SK-N-SH treated with all-trans-retinoic acid at 6 μM for 48 hours (cell line): Measurements from ENCODE around the gene BRME1.

Source experiments
- CSDC2 ChIP-seq: fragments of 250-450 bp; sonication (Bioruptor Pico); IDR thresholded peaks from 2 replicates; pipeline ENCODE4 v1.5.0; 2020; ENCODE audit warnings: mild to moderate bottlenecking, moderate library complexity
- ESRRG ChIP-seq: fragments of 250-450 bp; sonication (Bioruptor Pico); IDR thresholded peaks from 2 replicates; pipeline ENCODE4 v1.6.1; 2021; ENCODE audit warnings: mild to moderate bottlenecking
- POU6F1 ChIP-seq: fragments of 250-450 bp; sonication (Bioruptor Pico); IDR thresholded peaks from 2 replicates; pipeline ENCODE4 v1.8.0; 2021; ENCODE audit warnings: low read depth, mild to moderate bottlenecking, moderate library complexity, borderline replicate concordance
- PPARA ChIP-seq: fragments of 250-450 bp; sonication (Bioruptor Pico); IDR thresholded peaks from 2 replicates; pipeline ENCODE4 v1.5.0; 2020; ENCODE audit warnings: mild to moderate bottlenecking, borderline replicate concordance
- SNAI2 ChIP-seq: fragments of 250-450 bp; sonication (Bioruptor Pico); IDR thresholded peaks from 2 replicates; pipeline ENCODE4 v1.5.0; 2020; ENCODE audit warnings: mild to moderate bottlenecking, moderate library complexity
- TCF4 ChIP-seq: fragments of 250-450 bp; sonication (Bioruptor Pico); IDR thresholded peaks from 2 replicates; pipeline ENCODE4 v1.8.0; 2021; ENCODE audit warnings: mild to moderate bottlenecking, moderate library complexity, borderline replicate concordance
- ZFP3 ChIP-seq: fragments of 250-450 bp; sonication (Bioruptor Pico); IDR thresholded peaks from 2 replicates; pipeline ENCODE4 v1.5.0; 2020; ENCODE audit warnings: mild to moderate bottlenecking, moderate library complexity
- ZFP30 ChIP-seq: fragments of 450-650 bp; formaldehyde crosslinking; IDR thresholded peaks from 2 replicates; pipeline ENCODE4 v1.5.0; 2022; ENCODE audit warnings: mild to moderate bottlenecking, moderate library complexity
- TF ChIP-seq, protein P1 (sequence below): fragments of 250-450 bp; sonication (Bioruptor Pico); IDR thresholded peaks from 2 replicates; pipeline ENCODE4 v1.8.0; 2020; ENCODE audit warnings: mild to moderate bottlenecking, moderate library complexity, borderline replicate concordance
- TF ChIP-seq, protein P2 (sequence below): fragments of 250-450 bp; sonication (Bioruptor Pico); IDR thresholded peaks from 2 replicates; pipeline ENCODE4 v1.5.1; 2021; ENCODE audit warnings: mild to moderate bottlenecking, moderate library complexity

GRCh38 chr19:13847407-13848339 lies 58.2 kb downstream of the BRME1 start:
- TF ChIP-seq SNAI2 (CRISPR knock-in tag) (0 out of 2 replicates have a peak, but pooled peaks have one; percentile 19), TCF4 (CRISPR knock-in tag) (peak; percentile 60; the same call in 1 of the 2 replicates), POU6F1 (CRISPR knock-in tag) (no peak), CSDC2 (CRISPR knock-in tag) (no peak), ZFP30 (CRISPR knock-in tag) (no peak), ZFP3 (CRISPR knock-in tag) (no peak), PPARA (CRISPR knock-in tag) (no peak), ESRRG (CRISPR knock-in tag) (no peak)
- TF ChIP-seq, protein P1, sequence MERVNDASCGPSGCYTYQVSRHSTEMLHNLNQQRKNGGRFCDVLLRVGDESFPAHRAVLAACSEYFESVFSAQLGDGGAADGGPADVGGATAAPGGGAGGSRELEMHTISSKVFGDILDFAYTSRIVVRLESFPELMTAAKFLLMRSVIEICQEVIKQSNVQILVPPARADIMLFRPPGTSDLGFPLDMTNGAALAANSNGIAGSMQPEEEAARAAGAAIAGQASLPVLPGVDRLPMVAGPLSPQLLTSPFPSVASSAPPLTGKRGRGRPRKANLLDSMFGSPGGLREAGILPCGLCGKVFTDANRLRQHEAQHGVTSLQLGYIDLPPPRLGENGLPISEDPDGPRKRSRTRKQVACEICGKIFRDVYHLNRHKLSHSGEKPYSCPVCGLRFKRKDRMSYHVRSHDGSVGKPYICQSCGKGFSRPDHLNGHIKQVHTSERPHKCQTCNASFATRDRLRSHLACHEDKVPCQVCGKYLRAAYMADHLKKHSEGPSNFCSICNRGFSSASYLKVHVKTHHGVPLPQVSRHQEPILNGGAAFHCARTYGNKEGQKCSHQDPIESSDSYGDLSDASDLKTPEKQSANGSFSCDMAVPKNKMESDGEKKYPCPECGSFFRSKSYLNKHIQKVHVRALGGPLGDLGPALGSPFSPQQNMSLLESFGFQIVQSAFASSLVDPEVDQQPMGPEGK (CRISPR knock-in tag) = no peak; the same call in 1 of the 2 replicates
- TF ChIP-seq, protein P2, sequence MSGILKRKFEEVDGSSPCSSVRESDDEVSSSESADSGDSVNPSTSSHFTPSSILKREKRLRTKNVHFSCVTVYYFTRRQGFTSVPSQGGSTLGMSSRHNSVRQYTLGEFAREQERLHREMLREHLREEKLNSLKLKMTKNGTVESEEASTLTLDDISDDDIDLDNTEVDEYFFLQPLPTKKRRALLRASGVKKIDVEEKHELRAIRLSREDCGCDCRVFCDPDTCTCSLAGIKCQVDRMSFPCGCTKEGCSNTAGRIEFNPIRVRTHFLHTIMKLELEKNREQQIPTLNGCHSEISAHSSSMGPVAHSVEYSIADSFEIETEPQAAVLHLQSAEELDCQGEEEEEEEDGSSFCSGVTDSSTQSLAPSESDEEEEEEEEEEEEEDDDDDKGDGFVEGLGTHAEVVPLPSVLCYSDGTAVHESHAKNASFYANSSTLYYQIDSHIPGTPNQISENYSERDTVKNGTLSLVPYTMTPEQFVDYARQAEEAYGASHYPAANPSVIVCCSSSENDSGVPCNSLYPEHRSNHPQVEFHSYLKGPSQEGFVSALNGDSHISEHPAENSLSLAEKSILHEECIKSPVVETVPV (CRISPR knock-in tag) = 0 out of 2 replicates have a peak, but pooled peaks have one; percentile 51
